Fibroblast of skin of scalp (primary cell): ENCODE data around the gene SPOCD1. TPM values are rescaled to one million over a fixed set of nuclear protein-coding genes. Genes with fewer than 3 reads are reported as not detected.
A peak's percentile ranks its signal among the peaks of the same experiment; 100 is the strongest.

Source experiments
- DNase-seq: peaks from one replicate; pipeline ENCODE4 v3.0.0-alpha.2; 2013
- polyA plus RNA-seq, 2 experiments: library from polyadenylated mRNA; unstranded; fragments of 120-200 nt; gene quantifications; one replicate each; pipeline ENCODE4 v1.2.1, GENCODE V29; 2013; ENCODE audit not compliant: insufficient read length in 2 of 2

The SPOCD1 gene
- 129 TPM for polyA plus RNA-seq (2013, experiment 1 of 2; ENCODE audit: insufficient read length)
- 114 TPM for polyA plus RNA-seq (2013, experiment 2 of 2; ENCODE audit: insufficient read length)

- peak; percentile 86 for DNase-seq
Observed at GRCh38 chr1:31815752-31816500, at the start of gene SPOCD1. Gene SPOCD1, minus strand, starts transcription at chr1:31816022. Its CDS starts 689 bp downstream, at chr1:31815333.

DNA sequence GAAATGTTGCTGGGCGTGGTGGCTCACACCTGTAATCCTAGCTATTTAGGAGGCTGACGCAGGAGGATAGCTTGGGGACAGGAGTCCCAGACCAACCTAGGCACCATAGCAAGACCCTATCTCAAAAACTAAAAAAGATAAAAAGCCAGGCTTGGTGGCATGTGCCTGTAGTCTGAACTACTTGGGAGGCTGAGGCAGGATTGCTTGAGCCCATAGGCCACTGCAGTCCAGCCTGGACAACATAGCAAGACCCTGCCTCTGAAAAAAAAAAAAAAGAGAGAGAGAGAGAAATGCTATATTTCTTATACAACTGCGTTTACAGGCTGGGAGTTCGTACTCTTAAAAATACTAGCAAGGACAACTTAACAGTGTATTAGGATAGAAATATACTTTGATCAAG is 46.2 kb upstream of the SPOCD1 start:
- DNase-seq: no peak

DNA sequence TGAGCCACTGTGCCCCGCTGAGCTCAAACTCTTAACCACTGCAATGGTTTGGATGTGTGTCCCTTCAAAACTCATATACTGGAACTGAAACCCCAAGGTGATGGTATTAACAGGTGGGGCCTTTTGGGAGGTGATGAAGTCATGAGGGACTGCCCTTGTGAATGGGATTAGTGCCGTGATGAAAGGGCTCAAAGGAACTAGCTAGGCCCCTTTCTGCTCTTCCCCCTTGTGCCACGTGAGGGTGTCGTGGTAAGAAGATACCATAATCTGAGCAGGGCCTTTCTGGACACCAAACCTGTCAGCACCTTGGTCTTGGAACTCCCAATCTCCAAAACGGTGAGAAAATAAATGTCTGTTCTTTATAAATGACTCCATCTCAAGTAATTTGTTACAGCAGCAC is 45.5 kb upstream of the SPOCD1 start:
- no peak for DNase-seq

DNA sequence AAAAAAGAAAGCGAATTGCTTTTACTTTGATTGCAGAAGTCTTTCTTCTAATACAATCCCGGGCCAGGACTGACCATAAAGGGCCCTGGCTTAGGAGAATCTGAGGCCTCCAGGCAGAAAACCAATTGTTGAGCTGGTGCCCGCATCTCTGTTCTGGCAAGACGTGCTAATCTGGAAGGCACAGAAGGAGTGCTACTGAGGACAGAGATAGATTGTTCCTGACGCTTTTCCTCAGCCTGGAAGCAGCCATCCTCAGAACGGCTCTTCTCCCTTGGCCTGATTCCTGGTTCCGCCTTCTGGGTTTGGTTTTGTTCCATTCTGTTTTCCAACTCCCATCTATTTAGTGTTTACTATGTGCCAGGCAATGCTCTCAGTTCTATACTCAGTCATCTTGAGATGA is 44.8 kb upstream of the SPOCD1 start:
- no peak for DNase-seq

DNA sequence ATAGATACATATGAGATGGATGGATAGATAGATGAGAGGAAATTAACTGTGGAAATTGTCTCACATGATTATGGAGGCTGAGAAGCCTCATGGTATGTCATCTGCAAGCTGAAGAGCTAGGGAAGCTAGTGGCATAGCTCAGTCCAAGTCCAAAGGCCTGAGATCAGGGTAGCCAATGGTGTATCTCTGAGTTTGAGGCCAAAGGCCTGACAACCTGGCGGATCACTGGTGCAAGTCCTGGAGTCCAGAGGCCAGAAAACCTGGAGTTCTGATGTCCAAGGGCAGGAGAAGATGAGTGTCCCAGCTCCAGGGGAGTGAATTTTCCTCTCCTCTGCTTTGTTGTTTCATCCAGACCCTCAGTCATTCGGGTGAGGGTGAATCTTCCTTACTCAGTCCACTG is 43.9 kb upstream of the SPOCD1 start:
- DNase-seq: no peak

DNA sequence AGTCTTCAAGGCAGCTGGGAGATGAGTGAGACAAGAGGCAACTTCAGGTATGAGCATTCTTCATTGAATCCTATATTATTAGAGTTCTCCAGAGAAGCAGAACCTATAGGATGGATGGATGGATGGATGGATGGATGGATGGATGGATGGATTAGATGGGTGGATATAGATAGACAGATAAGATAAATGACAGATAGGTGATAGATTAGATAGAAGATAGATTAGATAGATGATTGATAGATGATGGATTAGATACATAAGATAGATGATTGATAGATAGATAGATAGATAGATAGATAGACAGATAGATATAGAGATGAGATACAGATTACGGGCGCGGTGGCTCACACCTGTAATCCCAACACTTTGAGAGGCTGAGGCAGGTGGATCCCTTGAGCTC is 43.2 kb upstream of the SPOCD1 start:
- no peak for DNase-seq

DNA sequence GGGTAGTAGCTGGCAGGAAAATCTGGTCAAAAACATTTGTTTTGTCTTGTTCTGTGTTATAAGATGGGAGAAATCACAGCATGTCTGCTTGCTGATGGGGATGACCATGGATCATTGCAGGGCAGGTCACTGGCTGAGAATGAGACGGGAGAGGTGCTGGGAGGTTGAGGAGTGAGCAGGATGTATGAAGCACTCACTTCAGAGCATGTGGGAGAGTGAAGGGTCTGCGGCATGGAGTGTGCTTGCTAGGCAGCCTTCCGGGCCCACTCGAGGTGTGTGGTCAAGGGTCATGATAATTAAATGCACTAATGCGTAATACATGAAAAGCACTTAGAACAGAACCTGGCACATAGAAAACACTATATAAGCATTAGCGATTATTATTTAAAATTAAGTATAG is 42.0 kb upstream of the SPOCD1 start:
- DNase-seq: no peak

- DNase-seq: no peak
Observed at GRCh38 chr1:31856140-31856539, 40.3 kb upstream of the SPOCD1 start.

DNA sequence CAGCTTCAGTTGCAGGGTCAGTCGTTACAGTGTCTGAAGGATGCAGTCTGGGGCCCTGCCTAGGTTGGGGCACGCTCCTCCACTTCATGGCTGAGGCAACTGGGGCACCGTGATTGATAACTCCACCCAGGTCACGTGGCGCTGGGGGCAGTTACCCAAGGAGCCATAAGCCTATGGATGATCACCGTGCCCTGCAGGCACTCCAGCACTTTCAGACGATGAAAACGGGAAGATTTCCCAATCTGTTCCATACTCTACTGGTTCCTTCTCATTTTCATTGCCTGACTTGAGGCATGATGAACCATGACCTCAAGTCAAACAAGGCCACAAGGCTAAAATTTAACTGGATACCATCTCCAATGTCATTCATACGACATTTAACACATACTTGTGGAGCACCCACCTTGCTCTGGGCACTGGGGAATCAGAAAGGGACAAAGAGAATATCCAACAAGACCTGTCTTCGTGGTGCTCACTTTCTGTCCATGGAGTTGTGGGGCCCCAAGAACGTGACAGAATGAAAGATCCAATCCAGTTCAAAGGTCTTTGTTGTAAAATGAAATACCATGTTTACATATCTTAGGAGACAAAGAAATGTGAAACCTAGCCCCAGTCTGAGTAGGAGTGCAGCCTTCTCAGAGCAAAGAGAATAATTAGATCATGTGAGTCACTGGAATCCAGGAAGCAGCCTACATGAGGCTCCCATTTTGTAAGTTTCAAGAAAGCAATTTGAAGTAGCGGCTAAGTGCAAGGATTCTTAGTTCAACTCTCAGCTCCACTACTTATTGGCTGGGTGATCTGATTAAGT is 39.4 kb upstream of the SPOCD1 start:
- peak; percentile 49 for DNase-seq

DNA sequence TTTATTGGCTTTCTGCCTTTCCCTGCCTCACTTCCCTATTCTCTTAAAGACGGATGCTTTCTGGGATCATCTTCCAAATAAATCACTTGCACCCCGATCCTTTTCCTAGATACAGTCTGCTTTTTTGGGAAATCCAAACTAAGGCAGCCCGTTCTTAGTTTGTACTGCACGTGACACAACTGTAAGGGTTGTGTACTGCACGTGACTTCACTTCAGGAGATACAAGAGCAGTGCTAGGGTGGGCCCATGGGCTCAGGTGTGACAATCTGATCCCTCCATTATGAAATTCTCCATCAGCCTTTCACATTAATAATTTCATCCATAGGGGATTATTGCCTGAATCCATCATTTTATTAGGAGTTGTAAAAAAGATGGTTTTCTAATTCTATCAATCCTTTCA is 33.8 kb upstream of the SPOCD1 start:
- no peak for DNase-seq

DNA sequence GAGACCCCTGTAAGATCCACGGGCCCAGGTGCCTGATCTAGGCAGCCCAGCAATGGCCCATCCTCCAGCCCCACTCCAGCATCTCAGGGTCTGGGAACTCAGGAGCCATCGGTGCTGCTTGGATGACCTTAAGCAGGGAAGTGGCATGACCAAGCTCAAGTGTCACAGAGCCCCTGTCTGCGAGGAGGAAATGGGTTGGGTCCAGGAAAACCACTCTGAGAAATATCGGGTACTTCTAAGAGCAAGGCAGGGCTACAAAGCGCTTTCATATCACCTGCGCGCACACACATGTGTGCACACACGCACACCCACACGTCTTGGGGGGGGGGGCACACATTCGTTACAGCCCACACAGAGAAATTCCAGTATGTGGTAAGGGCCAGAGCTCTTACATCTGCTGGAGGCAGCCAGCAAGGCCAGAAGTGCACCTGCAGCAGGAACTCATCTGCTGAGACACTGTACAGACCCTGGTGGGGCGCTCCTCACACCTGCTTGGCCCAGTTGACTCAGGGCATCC is 32.6 kb upstream of the SPOCD1 start:
- no peak for DNase-seq

DNA sequence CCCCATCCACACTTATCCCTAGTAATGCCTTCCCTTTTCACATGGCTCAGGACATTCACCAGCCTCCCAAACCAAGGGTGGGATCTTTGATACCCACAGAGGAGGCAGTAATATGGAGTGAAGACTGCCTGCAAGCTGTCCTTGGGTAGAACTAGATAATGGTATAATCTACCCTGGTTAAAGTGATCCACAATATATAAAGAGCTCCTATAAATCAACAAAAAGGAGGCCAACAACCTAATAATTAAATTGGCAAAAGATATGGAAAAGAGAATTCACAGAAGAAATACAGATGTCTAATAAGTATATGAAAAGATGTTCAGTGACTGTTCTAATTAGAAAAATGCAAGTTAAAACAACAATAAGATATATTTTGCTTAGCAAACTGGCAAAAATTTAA is 30.7 kb upstream of the SPOCD1 start:
- no peak for DNase-seq

DNA sequence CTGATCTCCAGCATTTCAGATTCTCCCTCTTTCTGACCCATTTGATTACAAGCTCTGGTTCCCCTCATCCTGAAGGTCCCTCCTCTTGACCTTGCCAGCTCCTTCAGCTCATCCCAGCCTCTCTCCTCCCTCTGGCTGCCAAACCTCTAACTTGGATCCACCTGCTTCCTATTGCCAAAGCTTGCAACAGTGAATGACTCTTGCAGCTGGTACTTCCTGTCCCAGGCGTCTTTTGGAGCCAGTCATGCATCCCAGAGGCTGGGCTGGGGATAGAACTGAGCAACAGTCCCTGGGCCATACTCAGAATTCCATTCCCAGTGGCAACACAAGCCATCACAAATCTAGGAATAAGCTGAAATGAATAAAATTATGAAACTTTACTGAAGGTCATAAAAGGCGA is 27.7 kb upstream of the SPOCD1 start:
- DNase-seq: peak; percentile 87

GRCh38 chr1:31839662-31840343 is 24.0 kb upstream of the SPOCD1 start:
- DNase-seq: no peak

- DNase-seq: no peak
Observed at GRCh38 chr1:31837451-31838158, 21.8 kb upstream of the SPOCD1 start.

DNA sequence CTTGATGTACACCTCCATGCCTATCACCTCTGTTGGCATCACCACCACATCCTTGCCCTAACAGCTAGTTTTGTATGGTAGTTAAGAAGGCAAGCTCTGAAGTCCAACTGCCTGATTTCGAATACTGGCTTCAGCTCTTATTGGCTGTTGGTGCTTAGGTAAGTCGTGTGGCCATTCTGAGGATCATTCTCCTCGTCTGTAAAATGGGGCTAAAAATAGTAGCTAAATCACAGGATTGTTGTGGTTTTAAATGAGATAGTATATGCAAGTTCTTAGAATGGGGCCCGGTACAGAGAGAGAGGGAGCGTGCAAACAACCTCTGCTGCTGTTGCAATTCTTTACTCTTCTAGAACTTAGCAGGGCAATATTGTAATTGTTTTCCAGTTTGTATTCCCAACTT is 20.8 kb upstream of the SPOCD1 start:
- no peak for DNase-seq

GRCh38 chr1:31835415-31835814 is 19.6 kb upstream of the SPOCD1 start:
- no peak for DNase-seq

GRCh38 chr1:31834501-31834900 is 18.7 kb upstream of the SPOCD1 start:
- DNase-seq: no peak

DNA sequence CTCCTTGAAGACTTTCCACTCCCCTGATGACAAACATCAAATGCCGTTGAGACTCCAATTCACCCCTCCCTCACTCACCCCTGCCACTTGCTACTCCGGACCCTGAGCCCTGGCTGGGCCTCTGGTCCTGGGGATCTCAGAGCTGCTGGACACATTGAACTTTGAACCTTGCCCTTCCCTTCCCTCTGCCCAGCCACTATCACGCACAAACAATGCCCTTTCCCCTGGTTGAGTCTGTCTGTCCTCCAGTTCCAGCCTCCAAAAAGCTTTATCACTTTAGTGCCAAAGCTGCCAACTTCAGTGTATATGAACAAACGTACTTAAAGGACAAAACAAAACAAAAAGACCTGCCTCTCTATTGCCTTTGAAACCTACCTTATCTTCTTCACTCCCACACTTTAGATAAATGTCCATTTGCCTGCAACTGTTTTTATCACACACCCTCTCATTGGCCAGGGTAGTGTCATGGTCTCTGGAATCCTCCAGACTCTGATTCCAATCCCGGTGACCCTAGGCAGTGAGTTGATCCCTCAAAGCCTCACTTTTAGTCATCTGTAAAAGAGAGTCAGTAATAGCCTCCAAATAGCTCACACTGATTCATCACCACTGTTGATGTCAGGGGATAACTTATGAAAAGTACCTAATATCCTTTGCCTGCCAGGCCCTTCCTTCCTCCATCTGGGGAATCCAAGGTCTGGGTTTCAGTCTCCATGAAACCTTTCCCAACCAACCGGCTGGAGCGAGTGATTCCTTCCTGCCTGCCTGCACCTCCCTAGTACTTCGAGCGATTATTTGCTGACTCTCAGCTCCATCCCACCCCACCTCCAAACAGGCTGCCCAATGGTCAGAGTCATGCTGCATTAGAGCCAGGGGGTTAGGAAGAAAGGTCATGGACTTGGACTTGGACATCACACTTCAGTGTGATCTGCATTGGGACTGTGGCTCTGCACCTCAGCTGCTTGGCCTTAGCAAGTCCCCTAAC is 15.9 kb upstream of the SPOCD1 start:
- no peak for DNase-seq

DNA sequence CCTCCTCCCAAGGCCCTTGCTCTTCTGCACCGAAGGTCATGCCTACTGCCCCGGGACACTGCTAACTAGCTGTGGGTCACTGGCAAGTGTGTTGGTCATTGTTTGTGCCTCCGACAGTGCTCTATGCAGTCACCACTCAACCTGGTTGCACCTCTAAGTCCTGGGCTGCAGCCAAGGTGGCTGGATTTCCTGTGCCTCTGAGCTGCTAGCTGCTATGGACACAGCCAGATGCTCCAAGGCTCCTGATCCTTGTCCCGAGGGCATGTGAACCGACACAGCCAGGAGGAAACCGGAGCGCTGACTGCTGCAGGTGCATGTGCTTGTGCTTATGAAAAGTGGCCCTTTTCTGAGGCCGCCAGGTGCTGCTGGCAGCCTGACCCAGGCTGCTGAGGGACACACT is 14.7 kb upstream of the SPOCD1 start:
- DNase-seq: no peak

DNA sequence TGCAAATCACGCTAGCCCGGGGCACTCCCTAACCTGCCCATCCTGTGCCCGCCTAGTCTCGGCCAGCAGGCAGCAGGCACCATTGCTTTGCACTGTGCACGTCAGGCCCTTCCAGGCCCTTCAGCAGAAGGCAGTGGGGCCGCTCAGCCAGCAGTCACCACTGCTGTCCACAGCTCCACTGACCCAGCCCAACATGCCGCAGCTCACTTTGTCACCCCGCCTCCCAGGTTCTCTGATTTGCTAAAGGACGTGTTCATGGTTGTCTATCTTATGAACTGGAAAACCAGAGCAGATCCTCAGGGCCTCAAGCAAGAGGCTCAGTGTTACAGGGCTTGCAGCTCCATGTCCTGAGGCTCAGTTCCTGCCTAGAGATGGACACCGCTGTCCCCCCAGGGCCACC is 14.2 kb upstream of the SPOCD1 start:
- no peak for DNase-seq
